ENCODE data around the gene SSBP2. TPM values are rescaled to one million over a fixed set of nuclear protein-coding genes. Genes with fewer than 3 reads are reported as not detected.

Gene SSBP2
- total RNA-seq, 1 experiment from 2014 or later = 13.8 TPM

GRCh38 chr5:81752644-81752963 lies 1.7 kb upstream of the SSBP2 start:
- H3K36me3 ChIP-seq = no peaks in the 10 kb centered on the region
- H3K9me3 ChIP-seq = no peaks in the 10 kb centered on the region
- H3K4me3 ChIP-seq = no peak overlapping the region
- DNase-seq = no peak
- no peaks in the 10 kb centered on the region for H3K27me3 ChIP-seq

- peak overlapping the region; percentile 75 for H3K4me3 ChIP-seq
- H3K36me3 ChIP-seq = no peaks in the 10 kb centered on the region
- no peaks in the 10 kb centered on the region for H3K9me3 ChIP-seq
- no peaks in the 10 kb centered on the region; the same call in 1 of the 2 replicates for H3K27me3 ChIP-seq
- DNase-seq = peak; percentile 52
Measured at GRCh38 chr5:81751836-81752643, 1.1 kb upstream of the SSBP2 start.

- Histone ChIP-seq H3K4me3 (peak overlapping the region; percentile 75), H3K36me3 (no peaks in the 10 kb centered on the region), H3K27me3 (peaks cover 4% of the 10 kb centered on the region), H3K9me3 (no peaks in the 10 kb centered on the region)
- DNase-seq = peak; percentile 26
Measured at GRCh38 chr5:81750308-81751008, 439 bp downstream of the SSBP2 start.

GRCh38 chr5:81749561-81750307 lies 1.2 kb downstream of the SSBP2 start:
- DNase-seq = peak; percentile 57
- Histone ChIP-seq H3K27me3 (peaks cover 4% of the 10 kb centered on the region), H3K9me3 (no peaks in the 10 kb centered on the region)

GRCh38 chr5:81749192-81749560 lies 1.7 kb downstream of the SSBP2 start:
- peak overlapping the region; percentile 35 for H3K4me3 ChIP-seq

More at GRCh38 chr5:81749561-81750307, 1.2 kb downstream of the SSBP2 start:
- Histone ChIP-seq H3K36me3 (no peaks in the 10 kb centered on the region), H3K4me3 (peak overlapping the region; percentile 35)

GRCh38 chr5:81748556-81748955 lies 2.3 kb downstream of the SSBP2 start:
- Histone ChIP-seq H3K4me3 (no peak overlapping the region), H3K36me3 (no peaks in the 10 kb centered on the region), H3K27me3 (peaks cover 4% of the 10 kb centered on the region), H3K9me3 (no peaks in the 10 kb centered on the region)
- DNase-seq = no peak

More at GRCh38 chr5:81749192-81749560, 1.7 kb downstream of the SSBP2 start:
- no peaks in the 10 kb centered on the region for H3K36me3 ChIP-seq
- peaks cover 4% of the 10 kb centered on the region for H3K27me3 ChIP-seq
- no peaks in the 10 kb centered on the region for H3K9me3 ChIP-seq
- no peak for DNase-seq

GRCh38 chr5:81747030-81747429 lies 3.9 kb downstream of the SSBP2 start:
- peaks cover 4% of the 10 kb centered on the region for H3K27me3 ChIP-seq
- no peak for DNase-seq
- H3K4me3 ChIP-seq = no peak overlapping the region
- no peaks in the 10 kb centered on the region for H3K36me3 ChIP-seq
- H3K9me3 ChIP-seq = no peaks in the 10 kb centered on the region

- H3K27me3 ChIP-seq = no peaks in the 10 kb centered on the region
- no peaks in the 10 kb centered on the region for H3K9me3 ChIP-seq
- no peak overlapping the region for H3K4me3 ChIP-seq
- H3K36me3 ChIP-seq = no peaks in the 10 kb centered on the region
- DNase-seq = no peak
Measured at GRCh38 chr5:81740758-81741157, 10.1 kb downstream of the SSBP2 start.

- H3K27me3 ChIP-seq = no peaks in the 10 kb centered on the region
- no peaks in the 10 kb centered on the region for H3K9me3 ChIP-seq
- no peak overlapping the region for H3K4me3 ChIP-seq
- DNase-seq = no peak
- H3K36me3 ChIP-seq = no peaks in the 10 kb centered on the region
Measured at GRCh38 chr5:81739291-81739690, 11.6 kb downstream of the SSBP2 start.

GRCh38 chr5:81729276-81729675 lies 21.6 kb downstream of the SSBP2 start:
- Histone ChIP-seq H3K27me3 (no peaks in the 10 kb centered on the region), H3K36me3 (no peaks in the 10 kb centered on the region), H3K4me3 (no peak overlapping the region), H3K9me3 (no peaks in the 10 kb centered on the region)
- no peak for DNase-seq

- H3K36me3 ChIP-seq = no peaks in the 10 kb centered on the region
- H3K27me3 ChIP-seq = no peaks in the 10 kb centered on the region
- no peaks in the 10 kb centered on the region for H3K9me3 ChIP-seq
- H3K4me3 ChIP-seq = no peak overlapping the region
- DNase-seq = no peak
Measured at GRCh38 chr5:81728301-81728700, 22.6 kb downstream of the SSBP2 start.

GRCh38 chr5:81726297-81726696 lies 24.6 kb downstream of the SSBP2 start:
- no peak for DNase-seq

GRCh38 chr5:81724571-81724970 lies 26.3 kb downstream of the SSBP2 start:
- Histone ChIP-seq H3K36me3 (no peaks in the 10 kb centered on the region), H3K27me3 (no peaks in the 10 kb centered on the region), H3K9me3 (no peaks in the 10 kb centered on the region), H3K4me3 (no peak overlapping the region)
- DNase-seq = no peak

More at GRCh38 chr5:81726297-81726696, 24.6 kb downstream of the SSBP2 start:
- Histone ChIP-seq H3K9me3 (no peaks in the 10 kb centered on the region), H3K27me3 (no peaks in the 10 kb centered on the region), H3K4me3 (no peak overlapping the region), H3K36me3 (no peaks in the 10 kb centered on the region)

- Histone ChIP-seq H3K27me3 (no peaks in the 10 kb centered on the region), H3K36me3 (no peaks in the 10 kb centered on the region), H3K4me3 (no peak overlapping the region)
Measured at GRCh38 chr5:81724108-81724507, 26.8 kb downstream of the SSBP2 start.

GRCh38 chr5:81721049-81721448 lies 29.8 kb downstream of the SSBP2 start:
- Histone ChIP-seq H3K4me3 (no peak overlapping the region), H3K9me3 (no peaks in the 10 kb centered on the region), H3K36me3 (no peaks in the 10 kb centered on the region), H3K27me3 (no peaks in the 10 kb centered on the region)
- no peak for DNase-seq

More at GRCh38 chr5:81724108-81724507, 26.8 kb downstream of the SSBP2 start:
- DNase-seq = no peak
- H3K9me3 ChIP-seq = no peaks in the 10 kb centered on the region

- H3K36me3 ChIP-seq = no peaks in the 10 kb centered on the region
- H3K4me3 ChIP-seq = no peak overlapping the region
- no peaks in the 10 kb centered on the region for H3K27me3 ChIP-seq
- no peak for DNase-seq
- no peaks in the 10 kb centered on the region for H3K9me3 ChIP-seq
Measured at GRCh38 chr5:81719743-81720345, 31.1 kb downstream of the SSBP2 start.

GRCh38 chr5:81718300-81718699 lies 32.6 kb downstream of the SSBP2 start:
- Histone ChIP-seq H3K36me3 (no peaks in the 10 kb centered on the region), H3K27me3 (no peaks in the 10 kb centered on the region), H3K4me3 (no peak overlapping the region), H3K9me3 (no peaks in the 10 kb centered on the region)
- DNase-seq = no peak
